ENCODE data around the gene BMPR1A.

BMPR1A gene

DNA sequence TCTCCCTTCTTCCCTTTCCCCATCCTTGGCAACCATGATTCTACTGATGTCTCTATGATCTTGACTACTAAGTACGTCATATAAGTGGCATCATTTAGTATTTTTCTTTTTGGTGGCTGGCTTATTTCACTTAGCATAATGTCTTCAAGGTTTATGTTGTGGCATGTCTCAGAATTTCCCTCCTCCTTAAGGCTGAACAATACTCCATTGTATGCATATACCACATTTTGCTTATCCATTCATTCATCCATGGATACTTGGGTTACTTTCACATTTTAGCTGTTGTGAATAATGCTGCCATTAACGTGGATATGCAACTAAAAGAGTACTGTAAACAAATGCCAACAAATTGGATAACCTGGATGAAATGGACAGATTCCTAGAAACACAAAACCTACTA lies 60.8 kb downstream of the BMPR1A start:
- no peak for DNase-seq (ENCODE audit: extremely low read depth, low read depth)
- TF ChIP-seq CTCF (IDR thresholded peaks at IDR 0.05; ENCODE audit: low read depth, low read length) = no peak

DNA sequence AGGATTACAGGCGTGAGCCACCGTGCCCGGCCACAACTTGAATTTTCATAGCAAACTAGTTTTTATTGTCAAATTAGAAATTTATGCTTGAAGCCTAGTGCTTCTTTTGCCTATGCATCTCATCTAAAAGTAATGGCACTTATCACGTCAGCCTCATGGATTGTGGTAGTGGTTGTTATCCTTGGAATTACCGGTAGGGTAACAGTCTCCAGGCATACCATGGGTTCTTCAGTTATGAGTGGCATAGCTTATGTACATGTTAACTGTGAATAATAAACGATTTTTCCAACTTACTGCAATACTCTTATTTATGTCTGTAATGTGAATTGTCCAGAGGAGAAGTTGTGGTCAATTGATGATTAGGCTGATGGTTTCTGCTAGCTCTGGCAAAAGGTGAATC lies 63.1 kb downstream of the BMPR1A start:
- TF ChIP-seq CTCF (IDR thresholded peaks at IDR 0.05; ENCODE audit: low read depth, low read length) = no peak

DNA sequence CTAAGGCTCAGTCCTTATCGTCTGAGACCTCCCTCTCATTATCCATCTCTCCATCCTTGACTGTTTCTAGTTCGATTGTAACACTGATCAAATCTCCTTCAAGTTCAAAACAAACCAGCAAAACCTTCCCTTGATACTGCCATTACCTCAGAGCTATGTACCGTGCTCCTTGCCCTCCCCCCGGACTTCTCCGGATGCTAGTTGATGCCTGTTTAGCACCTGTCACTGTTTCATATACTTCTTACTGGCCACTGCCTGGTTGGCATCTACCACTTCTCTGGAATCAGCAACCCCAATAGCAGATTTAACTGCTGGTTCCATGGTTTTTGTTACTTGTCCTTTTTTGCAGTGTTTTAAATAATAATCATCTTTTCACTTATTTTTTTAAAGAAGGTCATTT lies 64.1 kb downstream of the BMPR1A start:
- TF ChIP-seq CTCF (IDR thresholded peaks at IDR 0.05; ENCODE audit: low read depth, low read length) = no peak

More for the DNA sequence above, 63.1 kb downstream of the BMPR1A start:
- DNase-seq (ENCODE audit: extremely low read depth, low read depth) = no peak

DNA sequence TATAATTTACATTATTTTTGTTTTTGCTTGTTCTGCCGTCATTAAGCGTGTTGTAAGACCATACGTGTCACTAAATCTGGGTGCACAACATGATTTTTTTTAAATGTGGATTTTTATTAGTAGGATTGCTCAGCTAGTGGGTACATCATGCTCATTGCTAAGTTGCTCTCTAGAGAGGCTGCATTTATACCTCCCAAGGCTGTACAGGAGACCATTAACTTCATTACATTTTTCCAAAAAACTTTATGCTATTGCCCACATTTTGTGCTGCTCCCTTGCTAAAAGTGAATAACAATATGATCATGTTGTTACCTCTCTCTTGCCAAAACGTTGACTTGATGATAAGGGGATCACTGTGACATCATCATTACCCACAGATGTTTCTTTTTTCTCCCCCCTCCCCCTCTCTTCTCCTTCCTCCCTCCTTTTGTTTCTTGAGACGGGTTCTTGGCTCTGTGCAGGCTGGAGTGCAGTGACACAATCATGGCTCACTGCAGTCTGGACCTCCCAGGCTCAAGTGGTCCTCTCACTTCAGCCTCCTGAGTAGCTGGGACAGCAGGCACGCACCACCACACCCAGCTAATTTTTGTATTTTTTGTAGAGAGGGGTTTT lies 65.1 kb downstream of the BMPR1A start:
- TF ChIP-seq CTCF (IDR thresholded peaks at IDR 0.05; ENCODE audit: low read depth, low read length) = no peak

More for the DNA sequence above, 64.1 kb downstream of the BMPR1A start:
- DNase-seq (ENCODE audit: extremely low read depth, low read depth) = no peak

DNA sequence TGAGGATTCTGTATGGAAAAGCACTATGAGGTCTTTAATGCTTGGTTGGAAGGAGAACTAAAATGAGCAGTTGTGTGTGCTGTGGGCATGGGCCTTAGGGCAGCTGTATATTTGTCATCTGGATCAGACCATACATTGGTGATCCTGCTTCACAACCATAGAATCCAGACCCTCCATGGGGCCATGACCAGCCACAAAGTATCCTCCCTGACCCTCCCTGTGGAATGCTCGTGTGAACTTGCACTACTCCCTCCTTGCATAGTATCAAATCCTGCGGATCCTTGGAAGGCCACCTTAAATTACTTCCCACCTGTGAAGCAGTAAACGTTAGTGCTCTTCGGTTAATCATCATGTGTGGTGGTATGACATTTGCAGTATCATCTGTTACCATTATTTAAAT lies 67.1 kb downstream of the BMPR1A start:
- no peak for TF ChIP-seq CTCF (IDR thresholded peaks at IDR 0.05; ENCODE audit: low read depth, low read length)
- no peak for DNase-seq (ENCODE audit: extremely low read depth, low read depth)

More for the DNA sequence above, 65.1 kb downstream of the BMPR1A start:
- no peak for DNase-seq (ENCODE audit: extremely low read depth, low read depth)

- DNase-seq (ENCODE audit: extremely low read depth, low read depth) = no peak
- no peak for TF ChIP-seq CTCF (IDR thresholded peaks at IDR 0.05; ENCODE audit: low read depth, low read length)
These were observed 67.7 kb downstream of the BMPR1A start for GRCh38 chr10:86824151-86824550.

- no peak for TF ChIP-seq CTCF (IDR thresholded peaks at IDR 0.05; ENCODE audit: low read depth, low read length)
- no peak for DNase-seq (ENCODE audit: extremely low read depth, low read depth)
These were observed 68.9 kb downstream of the BMPR1A start for GRCh38 chr10:86825366-86825765.
